Mammary epithelial cell (primary cell): ENCODE results near the gene AGPAT1.

Experiments
- CTCF ChIP-seq, 2 donors: IDR thresholded peaks in 1 of 2; conservative IDR thresholded peaks in 1 of 2; 2 replicates each; pipeline ENCODE4 v1.5.1; 2011 to 2012; ENCODE audit warnings: inconsistent platforms in 2 of 2, low read length in 2 of 2, mild to moderate bottlenecking in 2 of 2, control low read depth in 1 of 2, low read depth in 1 of 2; ENCODE audit not compliant: insufficient read depth in 1 of 2; ENCODE audit errors: extremely low read depth in 1 of 2
- EZH2 ChIP-seq: IDR thresholded peaks from 2 replicates; pipeline ENCODE4 v1.6.1; 2012; ENCODE audit warnings: low read length, inconsistent platforms, borderline replicate concordance

- no peak for TF ChIP-seq EZH2
- TF ChIP-seq CTCF (conservative IDR thresholded peaks at IDR 0.05 in 1 of 2, IDR thresholded peaks at IDR 0.05 in 1 of 2; ENCODE audit: extremely low read depth in 1 of 2, insufficient read depth in 1 of 2, low read depth in 1 of 2, low read length in 2 of 2) = no peak
Measured at GRCh38 chr6:32175711-32176475, at the start of gene AGPAT1.
